WTC11 (cell line): ENCODE data around the gene U2AF1L4. TPM values are rescaled to one million over a fixed set of nuclear protein-coding genes. Genes with fewer than 3 reads are reported as not detected.

Experiments
- ATF1 ChIP-seq: sonication (generic); formaldehyde crosslinking; IDR thresholded peaks from 2 replicates; pipeline ENCODE4 v1.8.1; 2023; ENCODE audit warnings: mild to moderate bottlenecking, moderate library complexity, missing genetic modification reagents
- EMX1 ChIP-seq: fragments of 250-450 bp; sonication (Bioruptor Pico); IDR thresholded peaks from 2 replicates; pipeline ENCODE4 v1.8.0; 2021; ENCODE audit warnings: mild to moderate bottlenecking
- GABPB1 ChIP-seq: sonication (generic); formaldehyde crosslinking; IDR thresholded peaks from 2 replicates; pipeline ENCODE4 v1.8.1; 2023; ENCODE audit warnings: mild to moderate bottlenecking, missing genetic modification reagents
- IRF2 ChIP-seq: sonication (generic); formaldehyde crosslinking; IDR thresholded peaks from 2 replicates; pipeline ENCODE4 v1.8.0; 2022; ENCODE audit warnings: low read depth, missing genetic modification reagents, borderline replicate concordance
- KAT7 ChIP-seq: sonication (generic); formaldehyde crosslinking; IDR thresholded peaks from 2 replicates; pipeline ENCODE4 v1.8.1; 2023; ENCODE audit warnings: missing genetic modification reagents, mild to moderate bottlenecking, borderline replicate concordance
- SOX15 ChIP-seq: fragments of 250-450 bp; sonication (Bioruptor Pico); IDR thresholded peaks from 2 replicates; pipeline ENCODE4 v1.9.0; 2021; ENCODE audit warnings: mild to moderate bottlenecking
- ZNF121 ChIP-seq: sonication (generic); formaldehyde crosslinking; IDR thresholded peaks from 2 replicates; pipeline ENCODE4 v1.8.0; 2023; ENCODE audit warnings: missing genetic modification reagents
- ZNF317 ChIP-seq: sonication (generic); formaldehyde crosslinking; IDR thresholded peaks from 2 replicates; pipeline ENCODE4 v1.8.1; 2023; ENCODE audit warnings: low read depth, mild to moderate bottlenecking, moderate library complexity, missing genetic modification reagents, borderline replicate concordance
- total RNA-seq: library from RNA; stranded (reverse); gene quantifications from 3 replicates; pipeline ENCODE4 v1.2.3, GENCODE V29; 2021
- TF ChIP-seq, protein P1 (sequence below): fragments of 250-450 bp; sonication (Bioruptor Pico); IDR thresholded peaks from 2 replicates; pipeline ENCODE4 v1.9.0; 2021; ENCODE audit warnings: mild to moderate bottlenecking
- TF ChIP-seq, protein P2 (sequence below): sonication (generic); formaldehyde crosslinking; IDR thresholded peaks from 2 replicates; pipeline ENCODE4 v1.8.1; 2023; ENCODE audit warnings: mild to moderate bottlenecking, missing genetic modification reagents, borderline replicate concordance
- TF ChIP-seq, protein P3 (sequence below): fragments of 250-450 bp; sonication (Bioruptor Pico); IDR thresholded peaks from 2 replicates; pipeline ENCODE4 v1.9.0; 2021; ENCODE audit warnings: moderate library complexity, mild to moderate bottlenecking, inconsistent platforms, borderline replicate concordance
- TF ChIP-seq, protein P4 (sequence below): sonication (generic); formaldehyde crosslinking; IDR thresholded peaks from 2 replicates; pipeline ENCODE4 v1.8.0; 2023; ENCODE audit warnings: missing genetic modification reagents
- TF ChIP-seq, protein P5 (sequence below): sonication (generic); formaldehyde crosslinking; IDR thresholded peaks from 2 replicates; pipeline ENCODE4 v1.8.1; 2022; ENCODE audit warnings: low read depth, missing genetic modification reagents, borderline replicate concordance
- TF ChIP-seq, protein P6 (sequence below): sonication (generic); formaldehyde crosslinking; IDR thresholded peaks from 2 replicates; pipeline ENCODE4 v1.8.0; 2022; ENCODE audit warnings: mild to moderate bottlenecking, missing genetic modification reagents
- TF ChIP-seq, protein P7 (sequence below): fragments of 250-450 bp; sonication (Bioruptor Pico); IDR thresholded peaks from 2 replicates; pipeline ENCODE4 v2.1.2; 2022; ENCODE audit warnings: mild to moderate bottlenecking, moderate library complexity

The U2AF1L4 gene
- total RNA-seq, 1 experiment from 2014 or later, result 20.9 TPM

DNA sequence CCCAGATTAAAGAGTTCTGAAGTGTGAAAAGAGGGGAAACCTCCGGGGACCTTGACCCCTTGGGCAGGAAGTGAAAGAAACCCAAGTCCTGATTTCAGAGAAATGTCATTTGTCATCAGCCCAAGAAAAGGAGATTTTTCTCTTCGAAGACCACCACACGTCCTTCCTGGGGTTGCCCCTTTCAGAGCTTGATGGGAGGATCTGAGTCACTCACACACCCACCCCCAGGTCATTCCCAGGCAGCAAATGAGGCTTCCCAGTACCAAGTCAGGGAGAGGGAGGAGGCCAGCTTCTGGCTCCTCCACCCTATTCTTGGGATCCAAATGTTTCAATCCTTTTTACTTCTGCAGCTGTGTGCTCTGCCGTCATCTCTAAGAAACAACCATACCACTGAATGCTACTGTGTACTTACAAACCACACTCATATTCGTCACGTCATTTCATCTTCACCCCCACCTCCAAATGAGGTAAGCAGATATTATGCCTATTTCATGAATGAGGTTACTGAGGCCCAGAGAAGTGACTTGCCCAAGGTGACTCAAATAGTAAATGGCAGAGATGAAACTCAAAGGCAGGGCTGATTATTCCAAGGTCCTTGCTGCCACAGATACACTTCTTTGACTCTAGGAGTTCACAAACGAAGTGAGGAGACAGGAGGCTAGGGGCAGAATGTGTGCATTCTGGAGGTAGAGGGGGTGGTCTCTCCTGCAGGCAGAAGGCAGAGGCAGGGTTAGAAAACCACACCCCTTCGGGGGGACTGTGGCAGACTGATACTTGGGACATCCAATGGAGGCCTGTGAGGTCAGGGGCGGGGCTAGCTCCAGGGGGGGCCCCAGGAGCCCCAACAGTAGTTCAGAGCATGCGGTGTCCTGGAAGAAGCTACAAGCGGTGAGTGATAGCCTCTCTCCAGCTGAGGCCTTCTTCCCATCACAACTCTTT lies 32.4 kb downstream of the U2AF1L4 start (continued):
- TF ChIP-seq, protein P1, sequence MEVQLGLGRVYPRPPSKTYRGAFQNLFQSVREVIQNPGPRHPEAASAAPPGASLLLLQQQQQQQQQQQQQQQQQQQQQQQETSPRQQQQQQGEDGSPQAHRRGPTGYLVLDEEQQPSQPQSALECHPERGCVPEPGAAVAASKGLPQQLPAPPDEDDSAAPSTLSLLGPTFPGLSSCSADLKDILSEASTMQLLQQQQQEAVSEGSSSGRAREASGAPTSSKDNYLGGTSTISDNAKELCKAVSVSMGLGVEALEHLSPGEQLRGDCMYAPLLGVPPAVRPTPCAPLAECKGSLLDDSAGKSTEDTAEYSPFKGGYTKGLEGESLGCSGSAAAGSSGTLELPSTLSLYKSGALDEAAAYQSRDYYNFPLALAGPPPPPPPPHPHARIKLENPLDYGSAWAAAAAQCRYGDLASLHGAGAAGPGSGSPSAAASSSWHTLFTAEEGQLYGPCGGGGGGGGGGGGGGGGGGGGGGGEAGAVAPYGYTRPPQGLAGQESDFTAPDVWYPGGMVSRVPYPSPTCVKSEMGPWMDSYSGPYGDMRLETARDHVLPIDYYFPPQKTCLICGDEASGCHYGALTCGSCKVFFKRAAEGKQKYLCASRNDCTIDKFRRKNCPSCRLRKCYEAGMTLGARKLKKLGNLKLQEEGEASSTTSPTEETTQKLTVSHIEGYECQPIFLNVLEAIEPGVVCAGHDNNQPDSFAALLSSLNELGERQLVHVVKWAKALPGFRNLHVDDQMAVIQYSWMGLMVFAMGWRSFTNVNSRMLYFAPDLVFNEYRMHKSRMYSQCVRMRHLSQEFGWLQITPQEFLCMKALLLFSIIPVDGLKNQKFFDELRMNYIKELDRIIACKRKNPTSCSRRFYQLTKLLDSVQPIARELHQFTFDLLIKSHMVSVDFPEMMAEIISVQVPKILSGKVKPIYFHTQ, result no peak
- TF ChIP-seq, protein P2, sequence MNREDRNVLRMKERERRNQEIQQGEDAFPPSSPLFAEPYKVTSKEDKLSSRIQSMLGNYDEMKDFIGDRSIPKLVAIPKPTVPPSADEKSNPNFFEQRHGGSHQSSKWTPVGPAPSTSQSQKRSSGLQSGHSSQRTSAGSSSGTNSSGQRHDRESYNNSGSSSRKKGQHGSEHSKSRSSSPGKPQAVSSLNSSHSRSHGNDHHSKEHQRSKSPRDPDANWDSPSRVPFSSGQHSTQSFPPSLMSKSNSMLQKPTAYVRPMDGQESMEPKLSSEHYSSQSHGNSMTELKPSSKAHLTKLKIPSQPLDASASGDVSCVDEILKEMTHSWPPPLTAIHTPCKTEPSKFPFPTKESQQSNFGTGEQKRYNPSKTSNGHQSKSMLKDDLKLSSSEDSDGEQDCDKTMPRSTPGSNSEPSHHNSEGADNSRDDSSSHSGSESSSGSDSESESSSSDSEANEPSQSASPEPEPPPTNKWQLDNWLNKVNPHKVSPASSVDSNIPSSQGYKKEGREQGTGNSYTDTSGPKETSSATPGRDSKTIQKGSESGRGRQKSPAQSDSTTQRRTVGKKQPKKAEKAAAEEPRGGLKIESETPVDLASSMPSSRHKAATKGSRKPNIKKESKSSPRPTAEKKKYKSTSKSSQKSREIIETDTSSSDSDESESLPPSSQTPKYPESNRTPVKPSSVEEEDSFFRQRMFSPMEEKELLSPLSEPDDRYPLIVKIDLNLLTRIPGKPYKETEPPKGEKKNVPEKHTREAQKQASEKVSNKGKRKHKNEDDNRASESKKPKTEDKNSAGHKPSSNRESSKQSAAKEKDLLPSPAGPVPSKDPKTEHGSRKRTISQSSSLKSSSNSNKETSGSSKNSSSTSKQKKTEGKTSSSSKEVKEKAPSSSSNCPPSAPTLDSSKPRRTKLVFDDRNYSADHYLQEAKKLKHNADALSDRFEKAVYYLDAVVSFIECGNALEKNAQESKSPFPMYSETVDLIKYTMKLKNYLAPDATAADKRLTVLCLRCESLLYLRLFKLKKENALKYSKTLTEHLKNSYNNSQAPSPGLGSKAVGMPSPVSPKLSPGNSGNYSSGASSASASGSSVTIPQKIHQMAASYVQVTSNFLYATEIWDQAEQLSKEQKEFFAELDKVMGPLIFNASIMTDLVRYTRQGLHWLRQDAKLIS (CRISPR knock-in tag), result no peak
- TF ChIP-seq ATF1 (CRISPR knock-in tag), result no peak
- TF ChIP-seq, protein P3, sequence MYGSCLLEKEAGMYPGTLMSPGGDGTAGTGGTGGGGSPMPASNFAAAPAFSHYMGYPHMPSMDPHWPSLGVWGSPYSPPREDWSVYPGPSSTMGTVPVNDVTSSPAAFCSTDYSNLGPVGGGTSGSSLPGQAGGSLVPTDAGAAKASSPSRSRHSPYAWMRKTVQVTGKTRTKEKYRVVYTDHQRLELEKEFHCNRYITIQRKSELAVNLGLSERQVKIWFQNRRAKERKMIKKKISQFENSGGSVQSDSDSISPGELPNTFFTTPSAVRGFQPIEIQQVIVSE, result no peak
- no peak for TF ChIP-seq KAT7 (CRISPR knock-in tag)
- TF ChIP-seq IRF2 (CRISPR knock-in tag), result no peak
- no peak for TF ChIP-seq EMX1 (CRISPR knock-in tag)
- TF ChIP-seq GABPB1 (CRISPR knock-in tag), result no peak
- TF ChIP-seq, protein P4, sequence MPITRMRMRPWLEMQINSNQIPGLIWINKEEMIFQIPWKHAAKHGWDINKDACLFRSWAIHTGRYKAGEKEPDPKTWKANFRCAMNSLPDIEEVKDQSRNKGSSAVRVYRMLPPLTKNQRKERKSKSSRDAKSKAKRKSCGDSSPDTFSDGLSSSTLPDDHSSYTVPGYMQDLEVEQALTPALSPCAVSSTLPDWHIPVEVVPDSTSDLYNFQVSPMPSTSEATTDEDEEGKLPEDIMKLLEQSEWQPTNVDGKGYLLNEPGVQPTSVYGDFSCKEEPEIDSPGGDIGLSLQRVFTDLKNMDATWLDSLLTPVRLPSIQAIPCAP, result no peak
- TF ChIP-seq, protein P5, sequence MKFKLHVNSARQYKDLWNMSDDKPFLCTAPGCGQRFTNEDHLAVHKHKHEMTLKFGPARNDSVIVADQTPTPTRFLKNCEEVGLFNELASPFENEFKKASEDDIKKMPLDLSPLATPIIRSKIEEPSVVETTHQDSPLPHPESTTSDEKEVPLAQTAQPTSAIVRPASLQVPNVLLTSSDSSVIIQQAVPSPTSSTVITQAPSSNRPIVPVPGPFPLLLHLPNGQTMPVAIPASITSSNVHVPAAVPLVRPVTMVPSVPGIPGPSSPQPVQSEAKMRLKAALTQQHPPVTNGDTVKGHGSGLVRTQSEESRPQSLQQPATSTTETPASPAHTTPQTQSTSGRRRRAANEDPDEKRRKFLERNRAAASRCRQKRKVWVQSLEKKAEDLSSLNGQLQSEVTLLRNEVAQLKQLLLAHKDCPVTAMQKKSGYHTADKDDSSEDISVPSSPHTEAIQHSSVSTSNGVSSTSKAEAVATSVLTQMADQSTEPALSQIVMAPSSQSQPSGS (CRISPR knock-in tag), result no peak
- TF ChIP-seq, protein P6, sequence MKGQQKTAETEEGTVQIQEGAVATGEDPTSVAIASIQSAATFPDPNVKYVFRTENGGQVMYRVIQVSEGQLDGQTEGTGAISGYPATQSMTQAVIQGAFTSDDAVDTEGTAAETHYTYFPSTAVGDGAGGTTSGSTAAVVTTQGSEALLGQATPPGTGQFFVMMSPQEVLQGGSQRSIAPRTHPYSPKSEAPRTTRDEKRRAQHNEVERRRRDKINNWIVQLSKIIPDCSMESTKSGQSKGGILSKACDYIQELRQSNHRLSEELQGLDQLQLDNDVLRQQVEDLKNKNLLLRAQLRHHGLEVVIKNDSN (CRISPR knock-in tag), result no peak
- TF ChIP-seq SOX15 (CRISPR knock-in tag), result no peak
- TF ChIP-seq, protein P7, sequence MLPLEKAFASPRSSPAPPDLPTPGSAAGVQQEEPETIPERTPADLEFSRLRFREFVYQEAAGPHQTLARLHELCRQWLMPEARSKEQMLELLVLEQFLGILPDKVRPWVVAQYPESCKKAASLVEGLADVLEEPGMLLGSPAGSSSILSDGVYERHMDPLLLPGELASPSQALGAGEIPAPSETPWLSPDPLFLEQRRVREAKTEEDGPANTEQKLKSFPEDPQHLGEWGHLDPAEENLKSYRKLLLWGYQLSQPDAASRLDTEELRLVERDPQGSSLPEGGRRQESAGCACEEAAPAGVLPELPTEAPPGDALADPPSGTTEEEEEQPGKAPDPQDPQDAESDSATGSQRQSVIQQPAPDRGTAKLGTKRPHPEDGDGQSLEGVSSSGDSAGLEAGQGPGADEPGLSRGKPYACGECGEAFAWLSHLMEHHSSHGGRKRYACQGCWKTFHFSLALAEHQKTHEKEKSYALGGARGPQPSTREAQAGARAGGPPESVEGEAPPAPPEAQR (CRISPR knock-in tag), result no peak
- no peak for TF ChIP-seq ZNF121
- TF ChIP-seq ZNF317 (CRISPR knock-in tag), result no peak
